H1 (cell line): ENCODE data around the gene S1PR2. TPM values are rescaled to one million over a fixed set of nuclear protein-coding genes. Genes with fewer than 3 reads are reported as not detected.

Experiments
- CHD2 ChIP-seq: IDR thresholded peaks from 2 replicates; pipeline ENCODE4 v1.6.1; 2012; ENCODE audit warnings: low read length, improper control_type of control experiment
- EZH2 ChIP-seq: fragments of 200-600 bp; sonication (generic); IDR thresholded peaks from 2 replicates; pipeline ENCODE4 v1.7.1; 2012; ENCODE audit warnings: low read depth, mild to moderate bottlenecking, moderate library complexity, low read length, inconsistent platforms; ENCODE audit not compliant: severe bottlenecking
- JUND ChIP-seq: IDR thresholded peaks from 2 replicates; pipeline ENCODE4 v1.6.1; 2011; ENCODE audit warnings: mild to moderate bottlenecking, improper control_type of control experiment, low read length
- KDM4A ChIP-seq: IDR thresholded peaks from one replicate; pipeline ENCODE4 v1.7.1; 2012; ENCODE audit warnings: low read depth, mild to moderate bottlenecking, moderate library complexity, low read length, inconsistent platforms; ENCODE audit not compliant: severe bottlenecking
- POU5F1 ChIP-seq: IDR thresholded peaks from 2 replicates; pipeline ENCODE4 v1.6.1; 2011; ENCODE audit warnings: low read depth, mild to moderate bottlenecking, low read length, moderate library complexity
- RFX5 ChIP-seq: IDR thresholded peaks from 2 replicates; pipeline ENCODE4 v1.6.1; 2011; ENCODE audit warnings: low read depth, low read length, improper control_type of control experiment, borderline replicate concordance
- polyA plus RNA-seq, 7 experiments: library from polyadenylated mRNA; depleted of rRNA in 3 of 7; stranded (reverse) in 5 of 7; unstranded in 2 of 7; fragments of >200 nt in 5 of 7; fragments of 200-250 nt in 2 of 7; gene quantifications; 1 replicate in 5 of 7; 2 replicates in 1 of 7; 4 replicates in 1 of 7; pipeline versions ENCODE4 v1.2.1 to v1.2.3, GENCODE V29; 2011 to 2013; ENCODE audit warnings: missing spikeins in 2 of 7, mixed read lengths in 2 of 7
- total RNA-seq: library from RNA; stranded (reverse); fragmentation: NEBNext Ultra II Directional; extraction: Animal tissue kit (Norgen Biotek cat#: 25700); gene quantifications from 2 replicates; pipeline ENCODE4 v1.2.1, GENCODE V29; 2021
- TF ChIP-seq, protein P1 (sequence below): IDR thresholded peaks from 2 replicates; pipeline ENCODE4 v1.6.1; 2011; ENCODE audit warnings: low read depth, mild to moderate bottlenecking, low read length; ENCODE audit not compliant: insufficient read depth
- TF ChIP-seq, protein P2 (sequence below): IDR thresholded peaks from 2 replicates; pipeline ENCODE4 v1.6.1; 2012; ENCODE audit warnings: inconsistent platforms
- TF ChIP-seq, protein P3 (sequence below): fragments of 300-600 bp; sonication (generic); IDR thresholded peaks from 2 replicates; pipeline ENCODE4 v1.7.1; 2012; ENCODE audit warnings: low read length, moderate library complexity, mild to moderate bottlenecking, inconsistent platforms; ENCODE audit not compliant: insufficient replicate concordance

Gene S1PR2
- total and polyA plus RNA-seq, 2 of the 8 experiments (the other 6 are each of a cell fraction or from before 2014, with no cell fraction given): 17.5 to 19.4 TPM

DNA sequence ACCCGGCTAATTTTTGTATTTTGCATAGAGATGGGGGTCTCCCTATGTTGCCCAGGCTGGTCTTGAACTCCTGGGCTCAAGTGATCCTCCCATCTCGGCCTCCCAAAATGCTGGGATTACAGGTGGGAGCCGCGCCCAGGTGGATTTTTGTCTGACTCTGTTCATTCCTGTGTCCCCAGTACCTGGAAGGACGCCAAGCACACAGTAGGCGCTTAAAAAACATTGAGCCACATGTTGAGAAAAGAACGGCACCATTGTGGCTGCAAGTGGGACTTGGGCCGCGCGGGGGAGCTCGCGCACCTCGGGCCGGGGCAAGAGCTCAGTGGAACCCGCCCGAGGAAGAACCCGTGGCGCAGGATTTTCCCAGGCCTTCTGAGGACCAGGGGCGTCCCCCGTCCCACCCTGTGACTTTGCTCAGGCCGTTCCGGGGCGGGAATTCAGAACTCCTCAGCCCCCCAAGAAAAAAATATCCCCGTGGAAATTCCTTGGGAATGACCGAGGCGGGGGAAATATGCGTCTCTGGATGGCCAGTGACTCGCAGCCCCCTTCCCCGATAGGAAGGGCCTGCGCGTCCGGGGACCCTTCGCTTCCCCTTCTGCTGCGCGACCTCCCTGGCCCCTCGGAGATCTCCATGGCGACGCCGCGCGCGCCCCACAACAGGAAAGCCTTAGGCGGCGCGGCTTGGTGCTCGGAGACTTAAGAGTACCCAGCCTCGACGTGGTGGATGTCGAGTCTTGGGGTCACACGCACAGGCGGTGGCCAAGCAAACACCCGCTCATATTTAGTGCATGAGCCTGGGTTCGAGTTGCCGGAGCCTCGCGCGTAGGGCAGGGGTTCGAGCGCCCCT, 38.4 kb upstream of the S1PR2 start (continued):
- TF ChIP-seq, protein P1, sequence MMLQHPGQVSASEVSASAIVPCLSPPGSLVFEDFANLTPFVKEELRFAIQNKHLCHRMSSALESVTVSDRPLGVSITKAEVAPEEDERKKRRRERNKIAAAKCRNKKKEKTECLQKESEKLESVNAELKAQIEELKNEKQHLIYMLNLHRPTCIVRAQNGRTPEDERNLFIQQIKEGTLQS: peak; percentile 51
- TF ChIP-seq, protein P2, sequence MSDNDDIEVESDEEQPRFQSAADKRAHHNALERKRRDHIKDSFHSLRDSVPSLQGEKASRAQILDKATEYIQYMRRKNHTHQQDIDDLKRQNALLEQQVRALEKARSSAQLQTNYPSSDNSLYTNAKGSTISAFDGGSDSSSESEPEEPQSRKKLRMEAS: peak; percentile 71; the same call in 1 of the 2 replicates
- TF ChIP-seq CHD2 (no peak), KDM4A (peak; percentile 36), JUND (no peak), POU5F1 (no peak), RFX5 (0 out of 2 replicates have a peak, but pooled peaks have one; percentile 10), EZH2 (peak; percentile 33)
- TF ChIP-seq, protein P3, sequence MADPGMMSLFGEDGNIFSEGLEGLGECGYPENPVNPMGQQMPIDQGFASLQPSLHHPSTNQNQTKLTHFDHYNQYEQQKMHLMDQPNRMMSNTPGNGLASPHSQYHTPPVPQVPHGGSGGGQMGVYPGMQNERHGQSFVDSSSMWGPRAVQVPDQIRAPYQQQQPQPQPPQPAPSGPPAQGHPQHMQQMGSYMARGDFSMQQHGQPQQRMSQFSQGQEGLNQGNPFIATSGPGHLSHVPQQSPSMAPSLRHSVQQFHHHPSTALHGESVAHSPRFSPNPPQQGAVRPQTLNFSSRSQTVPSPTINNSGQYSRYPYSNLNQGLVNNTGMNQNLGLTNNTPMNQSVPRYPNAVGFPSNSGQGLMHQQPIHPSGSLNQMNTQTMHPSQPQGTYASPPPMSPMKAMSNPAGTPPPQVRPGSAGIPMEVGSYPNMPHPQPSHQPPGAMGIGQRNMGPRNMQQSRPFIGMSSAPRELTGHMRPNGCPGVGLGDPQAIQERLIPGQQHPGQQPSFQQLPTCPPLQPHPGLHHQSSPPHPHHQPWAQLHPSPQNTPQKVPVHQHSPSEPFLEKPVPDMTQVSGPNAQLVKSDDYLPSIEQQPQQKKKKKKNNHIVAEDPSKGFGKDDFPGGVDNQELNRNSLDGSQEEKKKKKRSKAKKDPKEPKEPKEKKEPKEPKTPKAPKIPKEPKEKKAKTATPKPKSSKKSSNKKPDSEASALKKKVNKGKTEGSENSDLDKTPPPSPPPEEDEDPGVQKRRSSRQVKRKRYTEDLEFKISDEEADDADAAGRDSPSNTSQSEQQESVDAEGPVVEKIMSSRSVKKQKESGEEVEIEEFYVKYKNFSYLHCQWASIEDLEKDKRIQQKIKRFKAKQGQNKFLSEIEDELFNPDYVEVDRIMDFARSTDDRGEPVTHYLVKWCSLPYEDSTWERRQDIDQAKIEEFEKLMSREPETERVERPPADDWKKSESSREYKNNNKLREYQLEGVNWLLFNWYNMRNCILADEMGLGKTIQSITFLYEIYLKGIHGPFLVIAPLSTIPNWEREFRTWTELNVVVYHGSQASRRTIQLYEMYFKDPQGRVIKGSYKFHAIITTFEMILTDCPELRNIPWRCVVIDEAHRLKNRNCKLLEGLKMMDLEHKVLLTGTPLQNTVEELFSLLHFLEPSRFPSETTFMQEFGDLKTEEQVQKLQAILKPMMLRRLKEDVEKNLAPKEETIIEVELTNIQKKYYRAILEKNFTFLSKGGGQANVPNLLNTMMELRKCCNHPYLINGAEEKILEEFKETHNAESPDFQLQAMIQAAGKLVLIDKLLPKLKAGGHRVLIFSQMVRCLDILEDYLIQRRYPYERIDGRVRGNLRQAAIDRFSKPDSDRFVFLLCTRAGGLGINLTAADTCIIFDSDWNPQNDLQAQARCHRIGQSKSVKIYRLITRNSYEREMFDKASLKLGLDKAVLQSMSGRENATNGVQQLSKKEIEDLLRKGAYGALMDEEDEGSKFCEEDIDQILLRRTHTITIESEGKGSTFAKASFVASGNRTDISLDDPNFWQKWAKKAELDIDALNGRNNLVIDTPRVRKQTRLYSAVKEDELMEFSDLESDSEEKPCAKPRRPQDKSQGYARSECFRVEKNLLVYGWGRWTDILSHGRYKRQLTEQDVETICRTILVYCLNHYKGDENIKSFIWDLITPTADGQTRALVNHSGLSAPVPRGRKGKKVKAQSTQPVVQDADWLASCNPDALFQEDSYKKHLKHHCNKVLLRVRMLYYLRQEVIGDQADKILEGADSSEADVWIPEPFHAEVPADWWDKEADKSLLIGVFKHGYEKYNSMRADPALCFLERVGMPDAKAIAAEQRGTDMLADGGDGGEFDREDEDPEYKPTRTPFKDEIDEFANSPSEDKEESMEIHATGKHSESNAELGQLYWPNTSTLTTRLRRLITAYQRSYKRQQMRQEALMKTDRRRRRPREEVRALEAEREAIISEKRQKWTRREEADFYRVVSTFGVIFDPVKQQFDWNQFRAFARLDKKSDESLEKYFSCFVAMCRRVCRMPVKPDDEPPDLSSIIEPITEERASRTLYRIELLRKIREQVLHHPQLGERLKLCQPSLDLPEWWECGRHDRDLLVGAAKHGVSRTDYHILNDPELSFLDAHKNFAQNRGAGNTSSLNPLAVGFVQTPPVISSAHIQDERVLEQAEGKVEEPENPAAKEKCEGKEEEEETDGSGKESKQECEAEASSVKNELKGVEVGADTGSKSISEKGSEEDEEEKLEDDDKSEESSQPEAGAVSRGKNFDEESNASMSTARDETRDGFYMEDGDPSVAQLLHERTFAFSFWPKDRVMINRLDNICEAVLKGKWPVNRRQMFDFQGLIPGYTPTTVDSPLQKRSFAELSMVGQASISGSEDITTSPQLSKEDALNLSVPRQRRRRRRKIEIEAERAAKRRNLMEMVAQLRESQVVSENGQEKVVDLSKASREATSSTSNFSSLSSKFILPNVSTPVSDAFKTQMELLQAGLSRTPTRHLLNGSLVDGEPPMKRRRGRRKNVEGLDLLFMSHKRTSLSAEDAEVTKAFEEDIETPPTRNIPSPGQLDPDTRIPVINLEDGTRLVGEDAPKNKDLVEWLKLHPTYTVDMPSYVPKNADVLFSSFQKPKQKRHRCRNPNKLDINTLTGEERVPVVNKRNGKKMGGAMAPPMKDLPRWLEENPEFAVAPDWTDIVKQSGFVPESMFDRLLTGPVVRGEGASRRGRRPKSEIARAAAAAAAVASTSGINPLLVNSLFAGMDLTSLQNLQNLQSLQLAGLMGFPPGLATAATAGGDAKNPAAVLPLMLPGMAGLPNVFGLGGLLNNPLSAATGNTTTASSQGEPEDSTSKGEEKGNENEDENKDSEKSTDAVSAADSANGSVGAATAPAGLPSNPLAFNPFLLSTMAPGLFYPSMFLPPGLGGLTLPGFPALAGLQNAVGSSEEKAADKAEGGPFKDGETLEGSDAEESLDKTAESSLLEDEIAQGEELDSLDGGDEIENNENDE: no peak
